GM20431 (cell line): ENCODE results near the gene KLK3.

Source experiments
- in situ Hi-C: fragments of 300-500 bp; cut with MseI, MboI; formaldehyde crosslinking; loops from one replicate; pipeline ENCODE4 v1.15.0; 2020; ENCODE audit warnings: low sequenced_read_pairs; ENCODE audit not compliant: unreplicated experiment

KLK3 gene

DNA sequence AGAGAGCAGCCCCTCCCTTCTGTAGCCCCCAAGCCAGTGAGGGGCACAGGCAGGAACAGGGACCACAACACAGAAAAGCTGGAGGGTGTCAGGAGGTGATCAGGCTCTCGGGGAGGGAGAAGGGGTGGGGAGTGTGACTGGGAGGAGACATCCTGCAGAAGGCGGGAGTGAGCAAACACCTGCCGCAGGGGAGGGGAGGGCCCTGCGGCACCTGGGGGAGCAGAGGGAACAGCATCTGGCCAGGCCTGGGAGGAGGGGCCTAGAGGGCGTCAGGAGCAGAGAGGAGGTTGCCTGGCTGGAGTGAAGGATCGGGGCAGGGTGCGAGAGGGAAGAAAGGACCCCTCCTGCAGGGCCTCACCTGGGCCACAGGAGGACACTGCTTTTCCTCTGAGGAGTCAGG, 4.2 kb downstream of the KLK3 start:
- in situ Hi-C loops, result no loop called here

DNA sequence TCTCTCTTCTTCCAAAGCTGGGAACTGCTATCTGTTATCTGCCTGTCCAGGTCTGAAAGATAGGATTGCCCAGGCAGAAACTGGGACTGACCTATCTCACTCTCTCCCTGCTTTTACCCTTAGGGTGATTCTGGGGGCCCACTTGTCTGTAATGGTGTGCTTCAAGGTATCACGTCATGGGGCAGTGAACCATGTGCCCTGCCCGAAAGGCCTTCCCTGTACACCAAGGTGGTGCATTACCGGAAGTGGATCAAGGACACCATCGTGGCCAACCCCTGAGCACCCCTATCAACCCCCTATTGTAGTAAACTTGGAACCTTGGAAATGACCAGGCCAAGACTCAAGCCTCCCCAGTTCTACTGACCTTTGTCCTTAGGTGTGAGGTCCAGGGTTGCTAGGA, 5.1 kb downstream of the KLK3 start:
- in situ Hi-C loops, result no loop called here

DNA sequence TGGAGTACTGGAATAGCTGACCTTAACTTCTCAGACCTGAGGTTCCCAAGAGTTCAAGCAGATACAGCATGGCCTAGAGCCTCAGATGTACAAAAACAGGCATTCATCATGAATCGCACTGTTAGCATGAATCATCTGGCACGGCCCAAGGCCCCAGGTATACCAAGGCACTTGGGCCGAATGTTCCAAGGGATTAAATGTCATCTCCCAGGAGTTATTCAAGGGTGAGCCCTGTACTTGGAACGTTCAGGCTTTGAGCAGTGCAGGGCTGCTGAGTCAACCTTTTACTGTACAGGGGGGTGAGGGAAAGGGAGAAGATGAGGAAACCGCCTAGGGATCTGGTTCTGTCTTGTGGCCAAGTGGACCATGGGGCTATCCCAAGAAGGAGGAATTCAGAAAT, 6.3 kb downstream of the KLK3 start:
- in situ Hi-C loops, result no loop called here

DNA sequence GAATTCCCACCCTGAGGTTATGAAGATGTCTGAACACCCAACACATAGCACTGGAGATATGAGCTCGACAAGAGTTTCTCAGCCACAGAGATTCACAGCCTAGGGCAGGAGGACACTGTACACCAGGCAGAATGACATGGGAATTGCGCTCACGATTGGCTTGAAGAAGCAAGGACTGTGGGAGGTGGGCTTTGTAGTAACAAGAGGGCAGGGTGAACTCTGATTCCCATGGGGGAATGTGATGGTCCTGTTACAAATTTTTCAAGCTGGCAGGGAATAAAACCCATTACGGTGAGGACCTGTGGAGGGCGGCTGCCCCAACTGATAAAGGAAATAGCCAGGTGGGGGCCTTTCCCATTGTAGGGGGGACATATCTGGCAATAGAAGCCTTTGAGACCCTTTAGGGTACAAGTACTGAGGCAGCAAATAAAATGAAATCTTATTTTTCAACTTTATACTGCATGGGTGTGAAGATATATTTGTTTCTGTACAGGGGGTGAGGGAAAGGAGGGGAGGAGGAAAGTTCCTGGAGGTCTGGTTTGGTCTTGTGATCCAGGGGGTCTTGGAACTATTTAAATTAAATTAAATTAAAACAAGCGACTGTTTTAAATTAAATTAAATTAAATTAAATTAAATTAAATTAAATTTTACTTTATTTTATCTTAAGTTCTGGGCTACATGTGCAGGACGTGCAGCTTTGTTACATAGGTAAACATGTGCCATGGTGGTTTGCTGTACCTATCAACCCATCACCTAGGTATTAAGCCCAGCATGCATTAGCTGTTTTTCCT, 7.0 kb downstream of the KLK3 start:
- in situ Hi-C loops, result no loop called here

DNA sequence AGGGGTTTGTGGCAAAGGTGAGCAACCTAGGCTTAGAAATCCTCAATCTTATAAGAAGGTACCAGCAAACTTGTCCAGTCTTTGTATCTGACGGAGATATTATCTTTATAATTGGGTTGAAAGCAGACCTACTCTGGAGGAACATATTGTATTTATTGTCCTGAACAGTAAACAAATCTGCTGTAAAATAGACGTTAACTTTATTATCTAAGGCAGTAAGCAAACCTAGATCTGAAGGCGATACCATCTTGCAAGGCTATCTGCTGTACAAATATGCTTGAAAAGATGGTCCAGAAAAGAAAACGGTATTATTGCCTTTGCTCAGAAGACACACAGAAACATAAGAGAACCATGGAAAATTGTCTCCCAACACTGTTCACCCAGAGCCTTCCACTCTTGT, 14.8 kb downstream of the KLK3 start:
- in situ Hi-C loops, result no loop called here

GRCh38 chr19:50870417-50871089, 15.8 kb downstream of the KLK3 start:
- in situ Hi-C loops, result no loop called here

- in situ Hi-C loops, result no loop called here
Measured at GRCh38 chr19:50873056-50873455, 18.3 kb downstream of the KLK3 start, which contains the start of gene KLK2. Gene KLK2, plus strand, starts transcription at chr19:50873439. Its CDS starts 35 bp downstream, at chr19:50873474.

DNA sequence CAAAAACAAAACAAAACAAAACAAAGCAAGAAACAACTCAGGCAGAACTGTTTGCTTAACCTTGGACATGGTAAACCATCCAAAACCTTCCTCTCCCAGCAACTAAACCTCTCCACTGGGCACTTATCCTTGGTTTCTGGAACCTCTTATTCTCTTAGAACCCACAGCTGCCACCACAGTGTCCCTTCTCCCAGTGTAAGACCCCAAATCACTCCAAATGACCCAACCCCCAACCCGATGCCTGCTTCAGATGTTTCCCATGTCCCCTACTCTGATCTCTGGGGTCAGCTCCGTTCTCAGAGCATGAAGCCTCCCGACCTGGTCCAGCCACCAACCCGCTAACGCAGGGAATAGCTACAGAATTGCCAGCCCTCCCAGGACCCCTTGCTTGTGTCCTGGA, 19.5 kb downstream of the KLK3 start:
- in situ Hi-C loops, result no loop called here

DNA sequence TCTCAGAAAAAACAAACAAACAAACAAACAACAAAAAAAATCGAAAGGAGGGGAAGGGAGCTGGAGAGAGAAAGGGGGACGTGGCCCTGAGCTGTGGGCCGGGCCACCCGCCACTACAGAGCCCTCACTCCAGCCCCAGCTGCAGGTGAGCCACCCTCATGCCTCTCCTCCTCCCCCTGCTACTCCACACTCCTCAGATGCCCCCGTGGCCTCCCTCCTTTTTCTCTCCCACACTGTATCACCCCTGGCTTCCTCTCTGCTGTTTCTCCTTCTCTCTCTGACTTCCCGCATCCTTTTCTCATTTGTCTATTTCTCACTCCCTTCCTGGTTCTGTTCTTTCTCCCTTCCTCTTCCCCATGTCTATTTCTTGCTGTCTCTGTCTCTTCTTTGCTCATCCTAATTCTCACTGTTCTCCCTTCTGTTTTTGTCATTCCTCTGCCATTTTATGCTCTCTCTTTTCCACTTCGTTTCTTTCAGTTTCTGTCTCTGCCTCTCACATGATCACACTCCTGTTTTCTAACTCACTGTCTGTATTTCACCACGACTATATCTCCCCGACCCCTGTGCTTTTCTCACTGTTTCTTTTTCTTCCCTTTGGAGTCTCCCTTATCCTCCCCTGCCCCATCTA, 21.2 kb downstream of the KLK3 start:
- in situ Hi-C loops, result no loop called here

GRCh38 chr19:50876456-50876855, 21.7 kb downstream of the KLK3 start:
- in situ Hi-C loops, result no loop called here

DNA sequence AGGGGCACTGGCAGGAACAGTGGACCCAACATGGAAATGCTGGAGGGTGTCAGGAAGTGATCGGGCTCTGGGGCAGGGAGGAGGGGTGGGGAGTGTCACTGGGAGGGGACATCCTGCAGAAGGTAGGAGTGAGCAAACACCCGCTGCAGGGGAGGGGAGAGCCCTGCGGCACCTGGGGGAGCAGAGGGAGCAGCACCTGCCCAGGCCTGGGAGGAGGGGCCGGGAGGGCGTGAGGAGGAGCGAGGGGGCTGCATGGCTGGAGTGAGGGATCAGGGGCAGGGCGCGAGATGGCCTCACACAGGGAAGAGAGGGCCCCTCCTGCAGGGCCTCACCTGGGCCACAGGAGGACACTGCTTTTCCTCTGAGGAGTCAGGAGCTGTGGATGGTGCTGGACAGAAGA, 22.6 kb downstream of the KLK3 start:
- in situ Hi-C loops, result no loop called here

DNA sequence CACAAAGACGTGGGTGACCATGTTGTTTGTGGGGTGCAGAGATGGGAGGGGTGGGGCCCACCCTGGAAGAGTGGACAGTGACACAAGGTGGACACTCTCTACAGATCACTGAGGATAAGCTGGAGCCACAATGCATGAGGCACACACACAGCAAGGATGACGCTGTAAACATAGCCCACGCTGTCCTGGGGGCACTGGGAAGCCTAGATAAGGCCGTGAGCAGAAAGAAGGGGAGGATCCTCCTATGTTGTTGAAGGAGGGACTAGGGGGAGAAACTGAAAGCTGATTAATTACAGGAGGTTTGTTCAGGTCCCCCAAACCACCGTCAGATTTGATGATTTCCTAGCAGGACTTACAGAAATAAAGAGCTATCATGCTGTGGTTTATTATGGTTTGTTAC, 24.1 kb downstream of the KLK3 start:
- in situ Hi-C loops, result no loop called here

DNA sequence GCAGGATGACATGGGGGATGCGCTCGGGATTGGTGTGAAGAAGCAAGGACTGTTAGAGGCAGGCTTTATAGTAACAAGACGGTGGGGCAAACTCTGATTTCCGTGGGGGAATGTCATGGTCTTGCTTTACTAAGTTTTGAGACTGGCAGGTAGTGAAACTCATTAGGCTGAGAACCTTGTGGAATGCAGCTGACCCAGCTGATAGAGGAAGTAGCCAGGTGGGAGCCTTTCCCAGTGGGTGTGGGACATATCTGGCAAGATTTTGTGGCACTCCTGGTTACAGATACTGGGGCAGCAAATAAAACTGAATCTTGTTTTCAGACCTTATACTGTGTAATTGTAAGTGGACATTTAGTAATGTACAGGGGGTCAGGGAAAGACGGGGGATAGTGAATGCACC, 25.5 kb downstream of the KLK3 start:
- in situ Hi-C loops, result no loop called here

- in situ Hi-C loops, result no loop called here
Measured at GRCh38 chr19:50882188-50882587, 27.5 kb downstream of the KLK3 start.

- in situ Hi-C loops, result no loop called here
Measured at GRCh38 chr19:50889638-50890037, 34.9 kb downstream of the KLK3 start.

DNA sequence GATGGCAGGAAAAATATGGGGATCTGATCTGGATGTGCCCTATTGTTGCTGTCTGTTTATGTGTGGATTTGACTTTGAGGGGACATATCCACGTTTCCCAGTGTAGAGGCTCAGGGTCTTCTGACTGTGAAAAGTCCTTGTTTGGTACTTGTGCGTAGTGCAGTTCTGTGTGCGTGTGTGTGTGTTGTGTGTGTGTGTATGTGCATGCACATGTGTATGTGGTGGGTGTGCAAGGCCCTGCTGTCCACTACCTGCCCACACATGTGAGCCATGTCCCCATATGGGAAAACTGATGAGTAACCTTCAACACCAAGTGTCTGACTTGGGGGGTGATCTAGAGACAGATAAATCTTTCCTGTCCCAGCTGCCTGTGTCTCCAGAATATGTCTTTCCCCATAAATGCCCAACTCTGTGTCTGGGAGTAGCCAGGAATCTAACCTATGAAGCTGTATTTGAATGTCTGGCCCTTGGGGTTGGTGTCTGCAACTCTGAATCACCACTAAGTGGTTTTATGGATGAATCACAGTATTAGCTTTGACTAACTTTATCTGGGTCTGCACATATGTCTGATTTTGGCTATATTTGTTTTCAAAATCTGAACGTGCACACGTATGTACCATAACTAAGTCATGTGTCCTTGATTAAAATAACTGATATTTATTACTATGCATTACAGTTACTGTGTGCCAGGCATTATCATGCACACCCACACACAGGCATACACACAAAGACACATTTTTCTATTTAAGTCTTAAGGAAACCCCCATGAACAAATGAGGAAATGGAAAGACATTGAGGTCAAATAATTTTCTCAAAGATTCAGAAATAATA, 35.9 kb downstream of the KLK3 start:
- in situ Hi-C loops, result no loop called here

- in situ Hi-C loops, result no loop called here
Measured at GRCh38 chr19:50891253-50891625, 36.5 kb downstream of the KLK3 start.

GRCh38 chr19:50893047-50893736, 38.5 kb downstream of the KLK3 start:
- in situ Hi-C loops, result no loop called here

GRCh38 chr19:50894478-50895356, 40.0 kb downstream of the KLK3 start:
- in situ Hi-C loops, result no loop called here
